BLaER1 (cell line): Measurements from ENCODE around the gene CA6.
"Not testable (repeated sequence)": the region's sequence is repeated elsewhere in the genome, so short reads cannot be mapped to it uniquely, and the experiment has no call there.

Experiments
- H3K27ac ChIP-seq: shearing (Covaris generic); formaldehyde crosslinking; 2 replicates; pipeline ENCODE4 v1.8.1; 2022
- H3K27me3 ChIP-seq: shearing (Covaris generic); formaldehyde crosslinking; 2 replicates; pipeline ENCODE4 v1.8.1; 2022
- H3K36me3 ChIP-seq: shearing (Covaris generic); formaldehyde crosslinking; 2 replicates; pipeline ENCODE4 v1.8.1; 2022
- H3K4me1 ChIP-seq: shearing (Covaris generic); formaldehyde crosslinking; 2 replicates; pipeline ENCODE4 v1.8.1; 2022
- H3K4me2 ChIP-seq: shearing (Covaris generic); formaldehyde crosslinking; 2 replicates; pipeline ENCODE4 v1.8.1; 2022
- H3K4me3 ChIP-seq: shearing (Covaris generic); formaldehyde crosslinking; 2 replicates; pipeline ENCODE4 v1.8.1; 2022
- H3K9ac ChIP-seq: shearing (Covaris generic); formaldehyde crosslinking; 2 replicates; pipeline ENCODE4 v1.8.1; 2022
- H3K9me3 ChIP-seq: shearing (Covaris generic); formaldehyde crosslinking; 2 replicates; pipeline ENCODE4 v1.8.1; 2022
- H4K20me1 ChIP-seq: shearing (Covaris generic); formaldehyde crosslinking; 2 replicates; pipeline ENCODE4 v1.8.1; 2022
- Cebpa-rat ChIP-seq: shearing (Covaris generic); IDR thresholded peaks from 2 replicates; pipeline ENCODE4 v1.8.1; 2022

CA6 gene

GRCh38 chr1:9014475-9015375 lies 69.1 kb downstream of the CA6 start:
- peak overlapping the region; percentile 64 for H3K4me2 ChIP-seq
- no peak overlapping the region for H3K4me3 ChIP-seq
- H3K9ac ChIP-seq: no peak overlapping the region
- TF ChIP-seq Cebpa-rat: no peak
- peaks cover 89% of the 10 kb centered on the region for H3K4me1 ChIP-seq
- H4K20me1 ChIP-seq: no peaks in the 10 kb centered on the region
- peak overlapping the region; percentile 52 for H3K27ac ChIP-seq
- H3K27me3 ChIP-seq: no peaks in the 10 kb centered on the region
- H3K9me3 ChIP-seq: no peaks in the 10 kb centered on the region
- H3K36me3 ChIP-seq: no peaks in the 10 kb centered on the region

- TF ChIP-seq Cebpa-rat: no peak
- no peaks in the 10 kb centered on the region for H4K20me1 ChIP-seq
- H3K36me3 ChIP-seq: no peaks in the 10 kb centered on the region
- no peak overlapping the region for H3K9ac ChIP-seq
- H3K27ac ChIP-seq: no peak overlapping the region
- H3K4me1 ChIP-seq: peaks cover 89% of the 10 kb centered on the region
- H3K9me3 ChIP-seq: no peaks in the 10 kb centered on the region
- H3K4me2 ChIP-seq: peak overlapping the region; percentile 64
- no peak overlapping the region for H3K4me3 ChIP-seq
- H3K27me3 ChIP-seq: no peaks in the 10 kb centered on the region
Measured at GRCh38 chr1:9016455-9016854, 70.8 kb downstream of the CA6 start.

DNA sequence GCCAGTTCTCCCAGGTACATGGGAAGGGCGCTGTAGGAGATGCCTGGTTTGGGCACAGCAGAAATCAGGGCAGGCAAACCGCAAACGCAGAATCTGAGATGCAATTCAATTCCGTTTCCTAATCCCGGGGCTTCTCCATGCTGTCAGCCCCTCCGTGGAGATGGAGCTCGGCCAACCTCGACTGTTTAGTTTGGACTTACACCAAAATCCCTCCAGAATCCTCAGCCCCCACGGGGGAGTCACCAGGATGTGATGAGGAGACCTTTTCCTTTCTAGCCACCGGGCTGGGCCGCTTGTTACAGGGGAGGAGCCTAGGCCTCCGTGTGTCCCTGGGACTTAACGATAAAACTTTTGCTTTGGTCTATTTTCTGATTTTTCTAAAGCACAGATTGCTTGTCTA lies 72.7 kb downstream of the CA6 start:
- Histone ChIP-seq H3K4me2 (peak overlapping the region; percentile 85), H3K27me3 (no peaks in the 10 kb centered on the region), H3K36me3 (no peaks in the 10 kb centered on the region), H3K27ac (no peak overlapping the region), H3K4me1 (peaks cover 84% of the 10 kb centered on the region), H3K9me3 (no peaks in the 10 kb centered on the region), H4K20me1 (no peaks in the 10 kb centered on the region), H3K9ac (no peak overlapping the region), H3K4me3 (no peak overlapping the region)
- no peak for TF ChIP-seq Cebpa-rat

GRCh38 chr1:9019896-9020295 lies 74.2 kb downstream of the CA6 start:
- peak overlapping the region; percentile 85 for H3K4me2 ChIP-seq
- no peaks in the 10 kb centered on the region for H4K20me1 ChIP-seq
- H3K9me3 ChIP-seq: no peaks in the 10 kb centered on the region
- peak overlapping the region; percentile 65 for H3K27ac ChIP-seq
- peaks cover 70% of the 10 kb centered on the region for H3K4me1 ChIP-seq
- H3K4me3 ChIP-seq: peak overlapping the region; percentile 42
- no peak for TF ChIP-seq Cebpa-rat
- H3K27me3 ChIP-seq: no peaks in the 10 kb centered on the region
- H3K36me3 ChIP-seq: no peaks in the 10 kb centered on the region
- peak overlapping the region; percentile 50; the same call in 1 of the 2 replicates for H3K9ac ChIP-seq

GRCh38 chr1:9020305-9020704 lies 74.6 kb downstream of the CA6 start:
- H3K27ac ChIP-seq: peak overlapping the region; percentile 65
- H3K4me3 ChIP-seq: peak overlapping the region; percentile 42
- peak overlapping the region; percentile 50; the same call in 1 of the 2 replicates for H3K9ac ChIP-seq
- no peaks in the 10 kb centered on the region for H4K20me1 ChIP-seq
- no peak for TF ChIP-seq Cebpa-rat
- H3K36me3 ChIP-seq: no peaks in the 10 kb centered on the region
- H3K4me1 ChIP-seq: peaks cover 66% of the 10 kb centered on the region
- H3K4me2 ChIP-seq: peak overlapping the region; percentile 85
- H3K9me3 ChIP-seq: no peaks in the 10 kb centered on the region
- no peaks in the 10 kb centered on the region for H3K27me3 ChIP-seq

- not testable (repeated sequence) for H3K4me2 ChIP-seq, H3K9me3 ChIP-seq, H3K27ac ChIP-seq, H4K20me1 ChIP-seq, H3K36me3 ChIP-seq, H3K27me3 ChIP-seq, H3K4me3 ChIP-seq, H3K9ac ChIP-seq
- peaks cover 47% of the 10 kb centered on the region for H3K4me1 ChIP-seq
Measured at GRCh38 chr1:9022026-9022738, 76.5 kb downstream of the CA6 start.

GRCh38 chr1:9022773-9023172 lies 77.1 kb downstream of the CA6 start:
- H3K9me3 ChIP-seq: no peaks in the 10 kb centered on the region
- no peak for TF ChIP-seq Cebpa-rat
- no peak overlapping the region for H3K27ac ChIP-seq
- H3K4me2 ChIP-seq: no peak overlapping the region
- no peaks in the 10 kb centered on the region for H4K20me1 ChIP-seq
- no peaks in the 10 kb centered on the region for H3K27me3 ChIP-seq
- H3K36me3 ChIP-seq: no peaks in the 10 kb centered on the region
- no peak overlapping the region for H3K4me3 ChIP-seq
- no peak overlapping the region for H3K9ac ChIP-seq
- H3K4me1 ChIP-seq: peaks cover 41% of the 10 kb centered on the region
